Neural progenitor cell (in vitro differentiated cells): Measurements from ENCODE around the gene HSPG2. TPM values are rescaled to one million over a fixed set of nuclear protein-coding genes. Genes with fewer than 3 reads are reported as not detected.

Source experiments
- DNase-seq: peaks from one replicate; pipeline ENCODE4 v3.0.0-alpha.2; 2016; ENCODE audit warnings: low spot score
- H2AFZ ChIP-seq: fragments of 200-600 bp; sonication (generic); replicated peaks from 2 replicates; pipeline ENCODE4 v1.6.1; 2016; ENCODE audit warnings: antibody characterized with exemption
- H3F3A ChIP-seq: fragments of 200-600 bp; sonication (generic); 2 replicates; pipeline ENCODE4 v1.6.1; 2016; ENCODE audit warnings: antibody characterized with exemption, low read depth
- H3K27ac ChIP-seq: fragments of 200-600 bp; sonication (generic); 2 replicates; pipeline ENCODE4 v1.5.1; 2016; ENCODE audit warnings: mild to moderate bottlenecking
- H3K27me3 ChIP-seq: fragments of 200-600 bp; sonication (generic); 2 replicates; pipeline ENCODE4 v1.6.1; 2016; ENCODE audit warnings: mild to moderate bottlenecking, moderate library complexity
- H3K36me3 ChIP-seq: fragments of 200-600 bp; sonication (generic); 2 replicates; pipeline ENCODE4 v1.5.1; 2016
- H3K4me1 ChIP-seq: fragments of 200-600 bp; sonication (generic); 2 replicates; pipeline ENCODE4 v1.6.1; 2016; ENCODE audit warnings: mixed run types
- H3K4me2 ChIP-seq: fragments of 200-600 bp; sonication (generic); 2 replicates; pipeline ENCODE4 v1.6.1; 2016
- H3K4me3 ChIP-seq: fragments of 200-600 bp; sonication (generic); 2 replicates; pipeline ENCODE4 v1.5.1; 2016
- H3K79me2 ChIP-seq: fragments of 200-600 bp; sonication (generic); 2 replicates; pipeline ENCODE4 v1.6.1; 2016; ENCODE audit warnings: low read depth
- H3K9ac ChIP-seq: fragments of 200-600 bp; sonication (generic); 2 replicates; pipeline ENCODE4 v1.6.1; 2016
- H3K9me3 ChIP-seq: fragments of 200-600 bp; sonication (generic); 2 replicates; pipeline ENCODE4 v1.5.1; 2016; ENCODE audit warnings: low read depth
- H4K20me1 ChIP-seq: fragments of 200-600 bp; sonication (generic); 2 replicates; pipeline ENCODE4 v1.6.1; 2016; ENCODE audit warnings: low read depth
- H3K27ac Mint-ChIP-seq: 3 replicates; pipeline ENCODE4 v1.8.0; 2021; ENCODE audit warnings: mixed read lengths
- H3K27me3 Mint-ChIP-seq: 2 replicates; pipeline ENCODE4 v1.8.0; 2022; ENCODE audit warnings: low read depth, mild to moderate bottlenecking, inconsistent platforms, moderate library complexity, mixed read lengths; ENCODE audit not compliant: insufficient read depth
- H3K36me3 Mint-ChIP-seq: 3 replicates; pipeline ENCODE4 v1.8.0; 2021; ENCODE audit warnings: mixed read lengths
- H3K4me1 Mint-ChIP-seq: 3 replicates; pipeline ENCODE4 v1.8.0; 2021; ENCODE audit warnings: mixed read lengths
- H3K4me3 Mint-ChIP-seq: 3 replicates; pipeline ENCODE4 v1.8.0; 2021; ENCODE audit warnings: mild to moderate bottlenecking, moderate library complexity, mixed read lengths
- H3K9me3 Mint-ChIP-seq: 3 replicates; pipeline ENCODE4 v1.8.0; 2020; ENCODE audit warnings: mixed read lengths
- CTCF ChIP-seq: fragments of 200-600 bp; sonication (generic); IDR thresholded peaks from 2 replicates; pipeline ENCODE4 v1.5.1; 2017; ENCODE audit warnings: antibody characterized with exemption, mild to moderate bottlenecking
- EZH2 ChIP-seq: fragments of 200-600 bp; sonication (generic); IDR thresholded peaks from 2 replicates; pipeline ENCODE4 v1.6.1; 2017; ENCODE audit warnings: antibody characterized with exemption, mild to moderate bottlenecking, moderate library complexity
- EZH2phosphoT487 ChIP-seq: fragments of 200-600 bp; sonication (generic); IDR thresholded peaks from 2 replicates; pipeline ENCODE4 v1.6.1; 2017; ENCODE audit warnings: antibody characterized with exemption
- total RNA-seq: library from RNA; depleted of rRNA; stranded (reverse); fragments of >200 nt; gene quantifications from 2 replicates; pipeline ENCODE4 v1.2.3, GENCODE V29; 2015; ENCODE audit warnings: low replicate concordance

HSPG2 gene
- total RNA-seq, 1 donor from 2014 or later, result 6.9 TPM

DNA sequence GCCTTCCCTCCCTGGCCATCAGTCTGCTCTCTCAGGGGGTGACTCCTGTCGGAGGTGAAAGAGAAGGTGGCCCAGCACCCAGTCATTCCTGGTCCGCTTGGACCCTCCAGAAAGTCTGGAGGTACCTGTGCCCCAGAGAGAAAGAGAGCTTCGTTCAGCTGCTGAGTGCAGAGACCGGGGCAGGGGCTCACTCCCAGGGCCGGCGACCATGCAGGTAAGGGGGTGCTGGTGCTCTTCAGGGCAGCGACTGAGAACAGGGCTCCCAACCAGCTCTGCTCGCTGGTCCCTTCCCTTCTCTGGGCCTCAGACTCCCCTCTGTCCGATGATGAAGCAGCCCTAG is 30.1 kb downstream of the HSPG2 start:
- no peak overlapping the region for H3K4me2 ChIP-seq
- peaks cover 36% of the 10 kb centered on the region for H3K4me1 Mint-ChIP-seq
- no peak overlapping the region for H3K9ac ChIP-seq
- no peaks in the 10 kb centered on the region for H3K27me3 ChIP-seq
- no peak overlapping the region for H2AFZ ChIP-seq
- H3K27ac ChIP-seq, result no peak overlapping the region
- no peaks in the 10 kb centered on the region for H3K36me3 ChIP-seq
- no peak for DNase-seq
- no peak overlapping the region for H3K4me3 ChIP-seq
- peaks cover 8% of the 10 kb centered on the region for H4K20me1 ChIP-seq
- peaks cover 3% of the 10 kb centered on the region for H3K79me2 ChIP-seq
- no peaks in the 10 kb centered on the region for H3K36me3 Mint-ChIP-seq
- peaks cover 38% of the 10 kb centered on the region for H3F3A ChIP-seq
- no peaks in the 10 kb centered on the region for H3K9me3 Mint-ChIP-seq
- TF ChIP-seq EZH2phosphoT487 (no peak), CTCF (no peak), EZH2 (no peak)
- peaks cover 2% of the 10 kb centered on the region for H3K27me3 Mint-ChIP-seq
- no peak overlapping the region for H3K27ac Mint-ChIP-seq
- H3K4me3 Mint-ChIP-seq, result no peak overlapping the region
- H3K9me3 ChIP-seq, result no peaks in the 10 kb centered on the region
- H3K4me1 ChIP-seq, result peaks cover 32% of the 10 kb centered on the region

DNA sequence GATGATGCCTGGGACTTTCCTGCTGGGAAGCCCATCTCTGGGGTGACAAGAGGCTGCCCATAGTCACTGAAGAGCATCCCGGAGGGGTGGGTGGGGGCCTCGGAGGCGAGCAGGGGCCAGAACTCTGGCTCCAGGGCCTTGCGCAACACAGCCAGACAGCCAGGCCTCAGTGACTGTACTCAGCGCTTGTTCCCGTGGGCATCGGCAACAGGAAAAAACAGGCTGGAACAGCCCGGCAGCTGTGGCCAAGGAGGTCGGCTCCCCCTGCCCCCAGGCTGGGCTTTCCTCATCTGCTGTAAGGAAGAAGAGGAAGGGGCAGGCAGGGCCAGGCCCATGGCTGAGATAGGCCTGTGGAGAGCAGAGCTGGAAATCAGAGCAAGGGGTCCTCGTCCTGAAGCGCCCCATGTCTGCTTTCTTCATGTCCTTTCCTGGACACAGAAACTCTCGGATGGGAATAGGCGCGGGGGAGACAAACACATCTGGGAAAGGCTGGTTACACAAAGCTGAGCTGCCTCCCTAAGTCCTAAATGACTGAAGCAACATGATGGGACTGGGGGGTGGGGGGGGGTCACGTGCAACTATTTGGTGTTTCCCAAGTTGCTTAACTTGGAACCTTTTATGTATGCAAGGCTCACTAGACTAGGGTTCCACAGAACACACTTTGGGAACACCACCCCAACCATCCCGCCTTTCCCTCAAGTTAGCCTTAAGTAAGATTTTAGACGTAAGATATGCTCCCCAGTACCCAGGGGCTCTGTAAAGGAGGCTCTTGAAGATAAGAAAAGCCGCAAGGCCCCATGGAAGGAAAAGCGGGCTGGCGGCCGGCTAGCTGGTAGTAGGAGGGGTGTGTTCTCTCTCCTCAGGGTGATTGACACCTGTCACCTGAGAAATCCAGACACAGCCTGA is 30.7 kb downstream of the HSPG2 start:
- Histone ChIP-seq H3K4me3 (no peak overlapping the region), H3K27ac (no peak overlapping the region), H3F3A (peaks cover 32% of the 10 kb centered on the region), H2AFZ (no peak overlapping the region), H3K4me2 (no peak overlapping the region), H3K9ac (no peak overlapping the region), H3K9me3 (no peaks in the 10 kb centered on the region), H3K79me2 (no peaks in the 10 kb centered on the region), H3K36me3 (no peaks in the 10 kb centered on the region), H4K20me1 (peaks cover 10% of the 10 kb centered on the region), H3K27me3 (no peaks in the 10 kb centered on the region), H3K4me1 (peaks cover 32% of the 10 kb centered on the region)
- no peak overlapping the region for H3K27ac Mint-ChIP-seq
- peaks cover 38% of the 10 kb centered on the region for H3K4me1 Mint-ChIP-seq
- no peak for DNase-seq
- no peaks in the 10 kb centered on the region for H3K36me3 Mint-ChIP-seq
- no peak for TF ChIP-seq CTCF
- TF ChIP-seq EZH2phosphoT487, result no peak
- no peak for TF ChIP-seq EZH2
- H3K27me3 Mint-ChIP-seq, result peaks cover 2% of the 10 kb centered on the region
- no peaks in the 10 kb centered on the region for H3K9me3 Mint-ChIP-seq
- H3K4me3 Mint-ChIP-seq, result no peak overlapping the region

- no peaks in the 10 kb centered on the region for H3K9me3 ChIP-seq
- Mint-ChIP-seq H3K4me1 (peaks cover 39% of the 10 kb centered on the region), H3K36me3 (no peaks in the 10 kb centered on the region), H3K27me3 (peaks cover 2% of the 10 kb centered on the region), H3K9me3 (no peaks in the 10 kb centered on the region), H3K27ac (peak overlapping the region; percentile 23), H3K4me3 (no peak overlapping the region)
- peaks cover 5% of the 10 kb centered on the region for H3K79me2 ChIP-seq
- DNase-seq, result no peak
- H2AFZ ChIP-seq, result no peak overlapping the region
- TF ChIP-seq EZH2 (no peak), CTCF (no peak), EZH2phosphoT487 (no peak)
- H3K36me3 ChIP-seq, result no peaks in the 10 kb centered on the region
- H3K27ac ChIP-seq, result no peak overlapping the region
- no peaks in the 10 kb centered on the region for H3K27me3 ChIP-seq
- H4K20me1 ChIP-seq, result peaks cover 7% of the 10 kb centered on the region
- no peak overlapping the region for H3K4me2 ChIP-seq
- no peak overlapping the region for H3K9ac ChIP-seq
- peaks cover 22% of the 10 kb centered on the region for H3K4me1 ChIP-seq
- H3F3A ChIP-seq, result peaks cover 22% of the 10 kb centered on the region
- H3K4me3 ChIP-seq, result no peak overlapping the region
These were observed 32.2 kb downstream of the HSPG2 start for GRCh38 chr1:21904704-21905520.
